ENCODE data around the gene PDF. TPM values are rescaled to one million over a fixed set of nuclear protein-coding genes. Genes with fewer than 3 reads are reported as not detected.

The PDF gene
- total and polyA plus RNA-seq, 2 of the 13 experiments (the other 11 are each of a cell fraction or from before 2014, with no cell fraction given), result 12.4 to 48.8 TPM

DNA sequence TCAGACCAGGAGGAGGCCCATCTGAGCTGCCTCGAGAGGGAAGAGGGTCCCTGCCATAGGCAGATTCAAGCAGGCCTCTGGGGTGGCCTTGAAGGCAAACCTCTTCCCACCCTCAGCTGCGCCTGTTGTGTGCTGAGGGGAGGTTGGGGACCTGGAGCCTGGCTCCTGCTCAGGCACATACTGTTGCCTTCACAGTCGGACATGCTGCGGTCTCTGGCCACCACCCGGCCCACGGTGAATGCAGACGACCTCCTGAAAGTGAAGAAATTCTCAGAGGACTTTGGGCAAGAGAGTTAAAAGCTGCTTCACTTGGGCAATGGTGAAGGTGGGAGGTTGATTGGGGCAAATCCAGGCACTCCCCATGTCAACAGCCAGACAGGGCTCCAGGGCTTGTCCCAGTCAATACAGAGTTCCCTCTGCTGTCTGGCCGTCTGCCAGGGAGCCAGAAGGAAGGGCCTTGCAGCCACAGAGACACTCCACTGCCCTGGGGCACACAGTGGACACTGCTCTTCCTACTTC is 6.3 kb downstream of the PDF start (continued):
- TF ChIP-seq, protein P1, sequence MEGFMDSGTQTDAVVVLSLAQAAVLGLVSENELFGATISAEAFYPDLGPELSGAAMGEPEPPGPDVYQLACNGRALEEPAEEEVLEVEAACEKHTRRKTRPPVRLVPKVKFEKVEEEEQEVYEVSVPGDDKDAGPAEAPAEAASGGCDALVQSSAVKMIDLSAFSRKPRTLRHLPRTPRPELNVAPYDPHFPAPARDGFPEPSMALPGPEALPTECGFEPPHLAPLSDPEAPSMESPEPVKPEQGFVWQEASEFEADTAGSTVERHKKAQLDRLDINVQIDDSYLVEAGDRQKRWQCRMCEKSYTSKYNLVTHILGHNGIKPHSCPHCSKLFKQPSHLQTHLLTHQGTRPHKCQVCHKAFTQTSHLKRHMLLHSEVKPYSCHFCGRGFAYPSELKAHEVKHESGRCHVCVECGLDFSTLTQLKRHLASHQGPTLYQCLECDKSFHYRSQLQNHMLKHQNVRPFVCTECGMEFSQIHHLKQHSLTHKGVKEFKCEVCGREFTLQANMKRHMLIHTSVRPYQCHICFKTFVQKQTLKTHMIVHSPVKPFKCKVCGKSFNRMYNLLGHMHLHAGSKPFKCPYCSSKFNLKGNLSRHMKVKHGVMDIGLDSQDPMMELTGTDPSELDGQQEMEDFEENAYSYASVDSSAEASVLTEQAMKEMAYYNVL (CRISPR knock-in tag; IDR thresholded peaks at IDR 0.05; ENCODE audit: borderline replicate concordance), result no peak
- TF ChIP-seq ELF3 (CRISPR knock-in tag; IDR thresholded peaks at IDR 0.05) (0 out of 2 replicates have a peak, but pooled peaks have one; percentile 17), ZC3H13 (CRISPR knock-in tag; IDR thresholded peaks at IDR 0.05) (0 out of 2 replicates have a peak, but pooled peaks have one; percentile 35), SP4 (CRISPR knock-in tag; IDR thresholded peaks at IDR 0.05) (no peak), ZNF30 (CRISPR knock-in tag; IDR thresholded peaks at IDR 0.05) (no peak), MBNL3 (CRISPR knock-in tag; conservative IDR thresholded peaks at IDR 0.05) (no peak), NFIB (CRISPR knock-in tag; IDR thresholded peaks at IDR 0.05; ENCODE audit: borderline replicate concordance) (no peak), BORCS8-MEF2B (CRISPR knock-in tag; IDR thresholded peaks at IDR 0.05) (no peak), SUZ12 (IDR thresholded peaks at IDR 0.05; ENCODE audit: low read depth, low read length) (no peak), REL (CRISPR knock-in tag; conservative IDR thresholded peaks at IDR 0.05) (no peak), CEBPB (IDR thresholded peaks at IDR 0.05; ENCODE audit: borderline replicate concordance, low read depth, low read length) (0 out of 2 replicates have a peak, but pooled peaks have one; percentile 16), THAP8 (CRISPR knock-in tag; IDR thresholded peaks at IDR 0.05; ENCODE audit: borderline replicate concordance) (no peak), CC2D1A (CRISPR knock-in tag; IDR thresholded peaks at IDR 0.05) (no peak), HMGXB3 (CRISPR knock-in tag; IDR thresholded peaks at IDR 0.05; ENCODE audit: borderline replicate concordance) (no peak), RNF219 (CRISPR knock-in tag; IDR thresholded peaks at IDR 0.05) (no peak)
- TF ChIP-seq, protein P2, sequence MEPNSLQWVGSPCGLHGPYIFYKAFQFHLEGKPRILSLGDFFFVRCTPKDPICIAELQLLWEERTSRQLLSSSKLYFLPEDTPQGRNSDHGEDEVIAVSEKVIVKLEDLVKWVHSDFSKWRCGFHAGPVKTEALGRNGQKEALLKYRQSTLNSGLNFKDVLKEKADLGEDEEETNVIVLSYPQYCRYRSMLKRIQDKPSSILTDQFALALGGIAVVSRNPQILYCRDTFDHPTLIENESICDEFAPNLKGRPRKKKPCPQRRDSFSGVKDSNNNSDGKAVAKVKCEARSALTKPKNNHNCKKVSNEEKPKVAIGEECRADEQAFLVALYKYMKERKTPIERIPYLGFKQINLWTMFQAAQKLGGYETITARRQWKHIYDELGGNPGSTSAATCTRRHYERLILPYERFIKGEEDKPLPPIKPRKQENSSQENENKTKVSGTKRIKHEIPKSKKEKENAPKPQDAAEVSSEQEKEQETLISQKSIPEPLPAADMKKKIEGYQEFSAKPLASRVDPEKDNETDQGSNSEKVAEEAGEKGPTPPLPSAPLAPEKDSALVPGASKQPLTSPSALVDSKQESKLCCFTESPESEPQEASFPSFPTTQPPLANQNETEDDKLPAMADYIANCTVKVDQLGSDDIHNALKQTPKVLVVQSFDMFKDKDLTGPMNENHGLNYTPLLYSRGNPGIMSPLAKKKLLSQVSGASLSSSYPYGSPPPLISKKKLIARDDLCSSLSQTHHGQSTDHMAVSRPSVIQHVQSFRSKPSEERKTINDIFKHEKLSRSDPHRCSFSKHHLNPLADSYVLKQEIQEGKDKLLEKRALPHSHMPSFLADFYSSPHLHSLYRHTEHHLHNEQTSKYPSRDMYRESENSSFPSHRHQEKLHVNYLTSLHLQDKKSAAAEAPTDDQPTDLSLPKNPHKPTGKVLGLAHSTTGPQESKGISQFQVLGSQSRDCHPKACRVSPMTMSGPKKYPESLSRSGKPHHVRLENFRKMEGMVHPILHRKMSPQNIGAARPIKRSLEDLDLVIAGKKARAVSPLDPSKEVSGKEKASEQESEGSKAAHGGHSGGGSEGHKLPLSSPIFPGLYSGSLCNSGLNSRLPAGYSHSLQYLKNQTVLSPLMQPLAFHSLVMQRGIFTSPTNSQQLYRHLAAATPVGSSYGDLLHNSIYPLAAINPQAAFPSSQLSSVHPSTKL (CRISPR knock-in tag; IDR thresholded peaks at IDR 0.05), result no peak
